ENCODE results near the gene RBFA. TPM values are rescaled to one million over a fixed set of nuclear protein-coding genes. Genes with fewer than 3 reads are reported as not detected.

RBFA gene
- total RNA-seq, 1 experiment from 2014 or later: 20.5 TPM

DNA sequence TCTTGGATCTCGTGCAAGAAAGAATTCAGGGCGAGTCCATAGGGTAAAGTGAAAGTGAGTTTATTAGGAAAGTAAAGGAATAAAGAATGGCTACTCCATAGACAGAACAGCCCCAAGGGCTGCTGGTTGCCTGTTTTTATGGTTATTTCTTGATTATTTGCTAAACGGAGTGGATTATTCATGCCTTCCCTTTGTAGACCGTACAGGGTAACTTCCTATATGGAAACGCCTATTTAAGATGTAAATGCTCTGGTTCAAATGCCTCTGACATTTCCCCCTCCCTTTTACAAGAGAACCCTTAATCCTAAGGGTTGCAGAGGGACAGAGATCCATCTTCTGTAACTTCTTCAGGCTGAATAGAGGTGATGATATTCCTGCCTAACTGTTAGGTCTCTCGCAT is 25.7 kb downstream of the RBFA start:
- no peak overlapping the region for H3K27ac Mint-ChIP-seq (ENCODE audit: unreplicated experiment)
- BruUV-seq (replicated peaks): no TSS peak
- no peaks in the 10 kb centered on the region for H3K4me1 Mint-ChIP-seq (ENCODE audit: low read depth, unreplicated experiment)
- TF ChIP-seq, protein P1, sequence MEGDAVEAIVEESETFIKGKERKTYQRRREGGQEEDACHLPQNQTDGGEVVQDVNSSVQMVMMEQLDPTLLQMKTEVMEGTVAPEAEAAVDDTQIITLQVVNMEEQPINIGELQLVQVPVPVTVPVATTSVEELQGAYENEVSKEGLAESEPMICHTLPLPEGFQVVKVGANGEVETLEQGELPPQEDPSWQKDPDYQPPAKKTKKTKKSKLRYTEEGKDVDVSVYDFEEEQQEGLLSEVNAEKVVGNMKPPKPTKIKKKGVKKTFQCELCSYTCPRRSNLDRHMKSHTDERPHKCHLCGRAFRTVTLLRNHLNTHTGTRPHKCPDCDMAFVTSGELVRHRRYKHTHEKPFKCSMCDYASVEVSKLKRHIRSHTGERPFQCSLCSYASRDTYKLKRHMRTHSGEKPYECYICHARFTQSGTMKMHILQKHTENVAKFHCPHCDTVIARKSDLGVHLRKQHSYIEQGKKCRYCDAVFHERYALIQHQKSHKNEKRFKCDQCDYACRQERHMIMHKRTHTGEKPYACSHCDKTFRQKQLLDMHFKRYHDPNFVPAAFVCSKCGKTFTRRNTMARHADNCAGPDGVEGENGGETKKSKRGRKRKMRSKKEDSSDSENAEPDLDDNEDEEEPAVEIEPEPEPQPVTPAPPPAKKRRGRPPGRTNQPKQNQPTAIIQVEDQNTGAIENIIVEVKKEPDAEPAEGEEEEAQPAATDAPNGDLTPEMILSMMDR (IDR thresholded peaks at IDR 0.05; ENCODE audit: unreplicated experiment): no peak
- intact Hi-C loops (cut with micrococcal nuclease; ENCODE audit: unreplicated experiment): no loop called here
- no peak overlapping the region for H3K4me3 Mint-ChIP-seq (ENCODE audit: low read depth, unreplicated experiment)
- no peak for DNase-seq
- H3K36me3 Mint-ChIP-seq (ENCODE audit: insufficient read depth, unreplicated experiment): no peaks in the 10 kb centered on the region
- CTCF ChIA-PET: interaction anchor here (0.6 kb wide), 1 partner anchor 62 kb away, joined by 4 read pairs; no protein-coding TSS in a partner anchor
- peaks cover 9% of the 10 kb centered on the region for H3K9me3 Mint-ChIP-seq (ENCODE audit: low read depth, unreplicated experiment)
- H3K27me3 Mint-ChIP-seq (ENCODE audit: unreplicated experiment): no peaks in the 10 kb centered on the region

DNA sequence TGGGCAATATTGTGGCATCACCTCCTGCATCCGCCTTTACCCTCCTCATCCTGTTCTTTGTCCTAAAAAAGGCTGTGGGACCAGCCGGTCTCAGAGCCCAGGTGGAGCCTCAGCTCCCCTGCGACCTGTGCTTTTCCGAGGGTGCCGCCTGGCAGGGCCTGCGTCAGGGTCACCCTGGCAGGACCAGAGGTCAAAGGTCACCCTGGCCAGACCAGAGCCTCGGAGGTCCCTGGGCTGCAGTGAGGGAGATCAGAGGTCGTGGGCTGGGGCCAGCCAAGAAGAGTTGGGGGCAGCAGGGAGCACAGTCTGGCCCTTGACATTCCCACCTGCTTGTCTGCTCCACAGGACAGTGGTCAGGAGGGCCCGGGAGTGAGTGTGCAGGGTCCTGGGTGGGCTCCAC is 31.5 kb downstream of the RBFA start:
- Mint-ChIP-seq H3K27ac (ENCODE audit: unreplicated experiment) (no peak overlapping the region), H3K36me3 (ENCODE audit: insufficient read depth, unreplicated experiment) (no peaks in the 10 kb centered on the region), H3K4me1 (ENCODE audit: low read depth, unreplicated experiment) (no peaks in the 10 kb centered on the region), H3K27me3 (ENCODE audit: unreplicated experiment) (no peaks in the 10 kb centered on the region), H3K9me3 (ENCODE audit: low read depth, unreplicated experiment) (no peaks in the 10 kb centered on the region), H3K4me3 (ENCODE audit: low read depth, unreplicated experiment) (no peak overlapping the region)
- no peak for DNase-seq
- CTCF ChIA-PET: no interaction called here
- TF ChIP-seq, protein P1 (IDR thresholded peaks at IDR 0.05; ENCODE audit: unreplicated experiment): no peak
- intact Hi-C loops (cut with micrococcal nuclease; ENCODE audit: unreplicated experiment): no loop called here
- no TSS peak for BruUV-seq (replicated peaks)

DNA sequence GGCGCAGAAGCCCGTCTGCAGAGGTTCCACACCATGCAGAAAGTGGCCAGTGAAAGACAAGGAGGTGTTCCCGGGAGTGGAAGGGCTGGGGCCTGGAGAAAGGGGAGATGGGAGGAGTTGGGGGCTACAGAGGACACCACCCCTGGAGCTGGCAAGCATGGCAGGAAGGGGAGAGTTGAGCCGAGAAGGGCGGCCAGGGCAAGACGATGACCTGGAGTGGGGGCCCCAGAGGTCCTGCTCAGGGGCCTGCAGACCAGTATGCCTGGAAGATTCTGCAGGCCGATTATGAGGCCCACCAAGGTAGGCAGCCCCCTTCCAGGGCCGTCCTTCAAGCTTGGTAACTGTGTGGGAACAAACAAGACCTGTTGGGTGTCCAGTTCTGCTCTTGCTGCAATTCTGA is 33.1 kb downstream of the RBFA start:
- DNase-seq: no peak
- CTCF ChIA-PET: no interaction called here
- no TSS peak for BruUV-seq (replicated peaks)
- no peaks in the 10 kb centered on the region for H3K9me3 Mint-ChIP-seq (ENCODE audit: low read depth, unreplicated experiment)
- no peaks in the 10 kb centered on the region for H3K4me1 Mint-ChIP-seq (ENCODE audit: low read depth, unreplicated experiment)
- intact Hi-C loops (cut with micrococcal nuclease; ENCODE audit: unreplicated experiment): no loop called here
- no peaks in the 10 kb centered on the region for H3K27me3 Mint-ChIP-seq (ENCODE audit: unreplicated experiment)
- TF ChIP-seq, protein P1 (IDR thresholded peaks at IDR 0.05; ENCODE audit: unreplicated experiment): no peak
- H3K36me3 Mint-ChIP-seq (ENCODE audit: insufficient read depth, unreplicated experiment): no peaks in the 10 kb centered on the region
- H3K27ac Mint-ChIP-seq (ENCODE audit: unreplicated experiment): no peak overlapping the region
- no peak overlapping the region for H3K4me3 Mint-ChIP-seq (ENCODE audit: low read depth, unreplicated experiment)

DNA sequence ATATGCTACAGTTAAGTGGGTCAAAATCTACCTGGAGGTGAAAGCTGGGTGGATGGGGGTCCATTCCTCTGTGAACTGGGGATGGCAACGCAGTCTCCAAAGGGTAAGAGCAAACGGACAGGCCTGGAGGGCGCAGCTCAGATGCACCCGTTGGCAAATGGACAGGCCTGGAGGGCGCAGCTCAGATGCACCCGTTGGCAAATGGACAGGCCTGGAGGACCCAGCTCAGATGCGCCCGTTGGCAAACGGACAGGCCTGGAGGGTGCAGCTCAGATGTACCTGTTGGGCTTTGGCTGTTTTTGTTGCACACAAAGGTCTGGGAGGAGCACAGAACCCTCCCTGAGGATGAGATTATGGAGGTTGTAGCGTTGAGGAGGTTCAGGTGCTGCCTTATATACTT is 33.7 kb downstream of the RBFA start:
- no peak for DNase-seq
- TF ChIP-seq, protein P1 (IDR thresholded peaks at IDR 0.05; ENCODE audit: unreplicated experiment): no peak
- no peaks in the 10 kb centered on the region for H3K36me3 Mint-ChIP-seq (ENCODE audit: insufficient read depth, unreplicated experiment)
- intact Hi-C loops (cut with micrococcal nuclease; ENCODE audit: unreplicated experiment): no loop called here
- H3K27ac Mint-ChIP-seq (ENCODE audit: unreplicated experiment): no peak overlapping the region
- no TSS peak for BruUV-seq (replicated peaks)
- no peaks in the 10 kb centered on the region for H3K27me3 Mint-ChIP-seq (ENCODE audit: unreplicated experiment)
- no peak overlapping the region for H3K4me3 Mint-ChIP-seq (ENCODE audit: low read depth, unreplicated experiment)
- H3K4me1 Mint-ChIP-seq (ENCODE audit: low read depth, unreplicated experiment): no peaks in the 10 kb centered on the region
- H3K9me3 Mint-ChIP-seq (ENCODE audit: low read depth, unreplicated experiment): no peaks in the 10 kb centered on the region
- CTCF ChIA-PET: no interaction called here
